Common myeloid progenitor, CD34-positive (primary cell): ENCODE results near the gene CSNK2A2.

Source experiments
- CTCF ChIA-PET: fragments of 350-600 bp; sonication (Branson Sonifier 250); formaldehyde crosslinking; loops from one replicate; lab custom pipeline; 2021; ENCODE audit warnings: antibody characterized with exemption; lab: Charles Lee
- POLR2A ChIA-PET: fragments of 350-600 bp; sonication (Branson Sonifier 250); formaldehyde crosslinking; loops from one replicate; lab custom pipeline; 2021; ENCODE audit warnings: antibody characterized with exemption; lab: Charles Lee
- DNase-seq, 3 donors: peaks; one replicate each; pipeline versions ENCODE4 v3.0.0 to v3.0.0-alpha.2; 2013
- H3K27ac ChIP-seq, 2 experiments: 1 replicate in 1 of 2; 2 replicates in 1 of 2; pipeline ENCODE4 v1.7.0; 2013; ENCODE audit warnings: inconsistent platforms in 2 of 2, low read length in 2 of 2, mild to moderate bottlenecking in 2 of 2, low read depth in 1 of 2, moderate library complexity in 1 of 2; ENCODE audit not compliant: severe bottlenecking in 2 of 2, insufficient read depth in 1 of 2, poor library complexity in 1 of 2
- H3K27me3 ChIP-seq, 5 experiments: replicated peaks in 2 of 5; 1 replicate in 3 of 5; 2 replicates in 2 of 5; pipeline versions ENCODE4 v1.6.1 to v1.7.0; 2013; ENCODE audit warnings: low read length in 4 of 5, mild to moderate bottlenecking in 2 of 5, moderate library complexity in 2 of 5, inconsistent platforms in 1 of 5; ENCODE audit not compliant: insufficient read depth in 5 of 5, control insufficient read depth in 4 of 5
- H3K36me3 ChIP-seq, 4 experiments: 1 replicate in 2 of 4; 2 replicates in 2 of 4; pipeline versions ENCODE4 v1.6.1 to v1.7.0; 2013; ENCODE audit warnings: low read length in 3 of 4, control low read depth in 1 of 4, mild to moderate bottlenecking in 1 of 4; ENCODE audit not compliant: control insufficient read depth in 4 of 4, insufficient read depth in 4 of 4
- H3K4me1 ChIP-seq, 4 experiments: 1 replicate in 3 of 4; 2 replicates in 1 of 4; pipeline versions ENCODE4 v1.6.1 to v1.7.1; 2013; ENCODE audit warnings: low read length in 3 of 4, mild to moderate bottlenecking in 3 of 4, control low read depth in 1 of 4, inconsistent platforms in 1 of 4, moderate library complexity in 1 of 4; ENCODE audit not compliant: control insufficient read depth in 4 of 4, insufficient read depth in 4 of 4; ENCODE audit errors: control extremely low read depth in 1 of 4
- H3K4me3 ChIP-seq, 7 experiments: 1 replicate in 4 of 7; 2 replicates in 3 of 7; pipeline versions ENCODE4 v1.5.1 to v1.7.0; 2013; ENCODE audit warnings: mild to moderate bottlenecking in 7 of 7, low read length in 6 of 7, moderate library complexity in 6 of 7, inconsistent platforms in 2 of 7, low read depth in 2 of 7, control low read depth in 1 of 7; ENCODE audit not compliant: insufficient read depth in 4 of 7, control insufficient read depth in 1 of 7; ENCODE audit errors: extremely low read depth in 1 of 7
- H3K9me3 ChIP-seq, 5 experiments: 1 replicate in 4 of 5; 2 replicates in 1 of 5; pipeline versions ENCODE4 v1.6.1 to v1.7.1; 2013; ENCODE audit warnings: low read length in 4 of 5, mild to moderate bottlenecking in 2 of 5, inconsistent platforms in 1 of 5, low read depth in 1 of 5, moderate library complexity in 1 of 5; ENCODE audit not compliant: control insufficient read depth in 4 of 5, insufficient read depth in 2 of 5; ENCODE audit errors: control extremely low read depth in 1 of 5
- WGBS: methylation state at CpG from one replicate; pipeline ENCODE4 v1.1.5; 2013; ENCODE audit not compliant: insufficient coverage; 5-methylcytosine and 5-hydroxymethylcytosine counted together

The CSNK2A2 gene

DNA sequence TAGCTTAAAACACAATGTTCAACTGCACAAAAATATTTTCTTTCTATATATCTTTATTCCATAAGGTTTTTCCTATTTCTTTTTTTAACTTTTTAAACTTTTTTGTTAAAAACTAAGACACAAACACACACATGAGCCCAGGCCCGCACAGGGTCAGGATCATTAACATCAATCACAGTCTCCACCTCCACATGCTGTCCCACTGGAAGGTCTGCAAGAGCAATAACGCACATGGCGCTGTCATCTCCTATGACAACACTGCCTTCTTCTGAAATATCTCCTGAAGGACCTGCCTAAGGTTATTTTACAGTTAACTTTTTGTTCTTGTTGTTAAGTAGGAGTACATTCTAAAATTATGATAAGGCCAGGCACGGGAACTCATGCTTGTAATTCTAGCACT, 72.9 kb downstream of the CSNK2A2 start:
- WGBS: 96% methylated on average over 3 of the region's 4 CpGs
- Histone ChIP-seq H3K4me1 (peaks cover 21 to 50% (median 45%) of the 10 kb centered on the region in 4 experiments), H3K27me3 (no peaks in the 10 kb centered on the region), H3K4me3 (peak overlapping the region in 1 of 7 experiments; percentile 3), H3K9me3 (no peaks in the 10 kb centered on the region), H3K27ac (no peak overlapping the region), H3K36me3 (peaks cover 0 to 3% (median 0%) of the 10 kb centered on the region in 4 experiments)
- ChIA-PET POLR2A (no interaction called here), CTCF (interaction anchor here (1.0 to 3.3 kb wide), 3 partner anchors 12 to 107 kb away, joined by 3 to 21 read pairs (median 5); no protein-coding TSS in a partner anchor)
- no peak for DNase-seq

DNA sequence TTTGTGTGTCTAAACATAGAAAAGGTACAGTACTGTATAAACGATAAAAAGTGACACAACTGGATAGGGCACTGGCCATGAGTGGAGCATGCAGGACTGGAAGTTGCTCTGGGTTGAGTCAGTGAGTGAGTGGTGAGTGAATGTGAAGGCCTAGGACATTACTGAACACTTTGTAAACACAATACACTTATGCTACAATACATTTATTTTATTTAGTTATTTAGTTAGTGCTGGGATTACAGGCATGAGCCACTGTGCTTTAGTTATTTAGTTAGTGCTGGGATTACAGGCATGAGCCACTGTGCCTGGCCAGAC, 73.3 kb downstream of the CSNK2A2 start:
- WGBS: 86% methylated on average over 1 of the region's 1 CpG
- ChIA-PET CTCF (no interaction called here), POLR2A (no interaction called here)
- H3K4me3 ChIP-seq: no peak overlapping the region
- peaks cover 21 to 47% (median 43%) of the 10 kb centered on the region in 4 experiments for H3K4me1 ChIP-seq
- no peaks in the 10 kb centered on the region for H3K9me3 ChIP-seq
- no peak overlapping the region for H3K27ac ChIP-seq
- no peaks in the 10 kb centered on the region for H3K27me3 ChIP-seq
- DNase-seq: no peak
- H3K36me3 ChIP-seq: peaks cover 0 to 3% (median 0%) of the 10 kb centered on the region in 4 experiments

DNA sequence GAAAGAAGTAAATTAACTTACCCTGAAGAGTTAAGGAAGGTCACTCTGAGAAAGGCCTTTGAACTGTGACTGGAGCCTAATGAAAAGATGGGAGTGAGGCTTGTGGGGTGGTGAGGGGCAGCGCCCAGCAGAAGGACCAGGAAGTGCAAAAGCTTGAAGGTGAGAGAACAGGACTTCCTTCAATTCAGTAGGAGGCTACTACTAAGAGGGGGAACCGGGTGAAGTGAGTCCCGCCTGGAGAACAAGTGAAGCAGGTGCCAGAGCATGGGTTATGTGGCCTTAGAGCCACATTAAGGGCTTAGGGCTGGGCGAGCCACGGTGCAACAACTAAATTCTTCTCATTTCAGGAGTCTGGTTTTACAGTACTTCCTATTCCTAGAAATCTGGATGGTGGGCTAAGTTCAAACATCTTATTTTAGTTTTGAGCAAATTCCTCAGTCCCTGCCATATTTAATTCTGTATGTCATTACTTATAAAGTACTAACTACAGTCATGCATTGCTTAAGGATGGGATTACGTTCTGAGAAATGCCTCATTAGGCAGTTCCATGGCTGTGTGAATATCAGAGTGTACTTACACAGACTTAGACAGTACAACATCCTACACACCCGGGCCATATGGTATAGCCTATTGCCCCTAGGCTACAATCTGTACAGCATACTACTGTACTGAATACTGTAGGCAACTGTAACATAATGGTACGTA, 73.9 kb downstream of the CSNK2A2 start:
- no peaks in the 10 kb centered on the region for H3K9me3 ChIP-seq
- CTCF ChIA-PET: interaction anchor here (1.0 to 6.0 kb wide), 4 partner anchors 14 to 121 kb away, joined by 3 to 45 read pairs (median 22); no protein-coding TSS in a partner anchor
- POLR2A ChIA-PET: no interaction called here
- no peaks in the 10 kb centered on the region for H3K27me3 ChIP-seq
- H3K27ac ChIP-seq: peak overlapping the region in 1 of 2 experiments; percentile 12
- 68% methylated on average over 4 of the region's 8 CpGs for WGBS
- peaks cover 21 to 47% (median 43%) of the 10 kb centered on the region in 4 experiments for H3K4me1 ChIP-seq
- no peak overlapping the region for H3K4me3 ChIP-seq
- peaks cover 0 to 3% (median 0%) of the 10 kb centered on the region in 4 experiments for H3K36me3 ChIP-seq
- no peak for DNase-seq

DNA sequence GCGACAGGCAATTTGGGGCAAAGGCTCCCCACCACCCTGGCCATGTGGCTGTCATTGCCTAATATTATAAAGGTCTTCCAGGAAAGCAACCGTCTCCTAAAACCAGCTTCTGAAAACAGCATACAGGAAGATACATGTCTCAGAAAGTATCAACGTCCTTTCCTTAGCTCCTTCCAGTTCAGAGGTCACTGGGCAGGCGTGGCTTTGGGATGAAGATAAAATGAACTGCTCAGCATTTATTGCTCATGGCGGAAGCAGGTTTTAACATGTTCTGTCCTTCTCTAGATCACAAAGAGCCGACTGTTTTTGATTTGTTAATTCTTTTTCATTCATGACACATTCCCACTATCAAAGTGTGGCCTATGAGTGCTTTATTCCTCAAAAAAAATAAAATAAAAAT, 76.8 kb downstream of the CSNK2A2 start:
- ChIA-PET CTCF (interaction anchor here (0.8 to 6.0 kb wide), 22 partner anchors 8 to 263 kb away, joined by 3 to 45 read pairs (median 8); partner anchors contain the start of genes CFAP20 and MMP15), POLR2A (no interaction called here)
- WGBS: 87% methylated on average over 5 of the region's 6 CpGs
- no peaks in the 10 kb centered on the region for H3K27me3 ChIP-seq
- no peak overlapping the region for H3K27ac ChIP-seq
- no peak for DNase-seq
- H3K4me1 ChIP-seq: peaks cover 3 to 24% (median 19%) of the 10 kb centered on the region in 4 experiments
- no peaks in the 10 kb centered on the region for H3K9me3 ChIP-seq
- peaks cover 3 to 13% (median 8%) of the 10 kb centered on the region in 4 experiments for H3K36me3 ChIP-seq
- H3K4me3 ChIP-seq: no peak overlapping the region

DNA sequence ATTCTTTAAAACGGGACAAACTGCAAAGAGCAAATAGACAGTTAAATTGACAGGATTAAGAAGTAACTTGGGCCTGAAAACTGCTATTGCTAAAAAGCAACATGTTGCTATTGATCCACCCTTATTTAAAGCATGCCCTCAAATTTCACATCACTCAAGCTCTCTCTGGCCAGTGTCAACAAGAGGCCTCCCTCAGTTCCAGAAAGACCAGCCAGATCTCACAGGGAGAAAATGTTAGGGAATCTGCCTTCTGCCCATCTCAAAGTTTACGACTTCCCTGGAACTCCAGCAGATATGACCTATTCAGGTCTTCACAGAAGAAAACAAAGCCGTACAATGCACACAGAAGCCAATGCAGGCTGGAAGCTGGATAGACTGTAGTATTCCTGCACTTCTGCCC, 77.7 kb downstream of the CSNK2A2 start:
- ChIA-PET CTCF (interaction anchor here (1.7 to 6.0 kb wide), 5 partner anchors 9 to 102 kb away, joined by 7 to 45 read pairs (median 19); partner anchors contain the start of gene CFAP20), POLR2A (no interaction called here)
- Histone ChIP-seq H3K36me3 (peaks cover 5 to 22% (median 17%) of the 10 kb centered on the region in 4 experiments), H3K27me3 (no peaks in the 10 kb centered on the region), H3K4me1 (peaks cover 3 to 21% (median 14%) of the 10 kb centered on the region in 4 experiments), H3K9me3 (no peaks in the 10 kb centered on the region), H3K27ac (no peak overlapping the region), H3K4me3 (no peak overlapping the region)
- DNase-seq: no peak
- WGBS: 100% methylated on average over 1 of the region's 3 CpGs

DNA sequence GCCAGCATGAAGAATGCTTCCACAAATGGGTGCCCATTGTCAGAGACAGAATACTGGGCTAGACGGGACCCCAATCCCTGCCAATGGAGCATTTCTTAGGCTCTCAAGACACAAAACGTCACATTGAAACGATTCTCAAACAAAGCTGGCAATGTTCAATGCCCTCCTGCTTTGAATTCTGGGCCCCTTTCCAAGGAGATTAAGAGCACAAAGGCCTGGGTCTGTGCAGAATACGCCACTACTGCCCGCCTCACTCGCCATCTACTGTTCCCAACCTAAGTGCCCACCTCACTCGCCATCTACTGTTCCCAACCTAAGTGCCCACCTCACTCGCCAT, 78.4 kb downstream of the CSNK2A2 start:
- ChIA-PET CTCF (interaction anchor here (1.2 to 6.0 kb wide), 5 partner anchors 8 to 101 kb away, joined by 4 to 45 read pairs (median 6); no protein-coding TSS in a partner anchor), POLR2A (no interaction called here)
- 100% methylated on average over 3 of the region's 8 CpGs for WGBS
- Histone ChIP-seq H3K4me1 (peaks cover 3 to 19% (median 13%) of the 10 kb centered on the region in 4 experiments), H3K4me3 (no peak overlapping the region), H3K27ac (no peak overlapping the region), H3K36me3 (peaks cover 9 to 29% (median 24%) of the 10 kb centered on the region in 4 experiments), H3K9me3 (no peaks in the 10 kb centered on the region), H3K27me3 (no peaks in the 10 kb centered on the region)
- DNase-seq: no peak
